PC-3 (cell line): ENCODE measurements around the gene RNF150. TPM values are rescaled to one million over a fixed set of nuclear protein-coding genes. Genes with fewer than 3 reads are reported as not detected.

Experiments
- ATAC-seq: fragments of 200-7000 bp; cut with Tn5 transposase; 2 replicates; pipeline ENCODE4 v1.9.1; 2020; ENCODE audit warnings: mild to moderate bottlenecking, moderate library complexity
- BruUV-seq: library from RNA; stranded (reverse); fragments of 400-500 nt; replicated peaks from 2 replicates; lab custom pipeline; 2021; lab: Mats Ljungman, UMichigan
- CTCF ChIA-PET: fragments of 300-600 bp; sonication (Branson Sonifier 250); formaldehyde crosslinking; loops from one replicate; lab custom pipeline; 2022; ENCODE audit warnings: antibody characterized with exemption; lab: Charles Lee
- POLR2A ChIA-PET: fragments of 300-600 bp; sonication (Branson Sonifier 250); formaldehyde crosslinking; loops from one replicate; lab custom pipeline; 2022; ENCODE audit warnings: antibody characterized with exemption; ENCODE audit not compliant: unreplicated experiment; lab: Charles Lee
- DNase-seq: peaks from one replicate; pipeline ENCODE4 v3.0.0-alpha.2; 2015
- H2AFZ ChIP-seq: fragments of 300-600 bp; sonication (generic); 2 replicates; pipeline ENCODE4 v1.6.0; 2016; ENCODE audit warnings: antibody characterized with exemption, low read length
- H3F3A ChIP-seq: fragments of 300-600 bp; sonication (generic); one replicate; pipeline ENCODE4 v1.6.0; 2017; ENCODE audit warnings: antibody characterized with exemption, low read length, control low read depth, mild to moderate bottlenecking; ENCODE audit not compliant: unreplicated experiment
- H3K27ac ChIP-seq: fragments of 300-600 bp; sonication (generic); 2 replicates; pipeline ENCODE4 v1.5.1; 2016; ENCODE audit warnings: mild to moderate bottlenecking, low read length
- H3K27me3 ChIP-seq: fragments of 300-600 bp; sonication (generic); 2 replicates; pipeline ENCODE4 v1.6.1; 2016; ENCODE audit warnings: low read length, mixed read lengths
- H3K36me3 ChIP-seq: fragments of 300-600 bp; sonication (generic); 2 replicates; pipeline ENCODE4 v1.6.1; 2016; ENCODE audit warnings: low read depth, mixed run types, low read length, mixed read lengths
- H3K4me1 ChIP-seq: fragments of 300-600 bp; sonication (generic); 2 replicates; pipeline ENCODE4 v1.5.1; 2016; ENCODE audit warnings: low read length; ENCODE audit not compliant: insufficient read depth
- H3K4me2 ChIP-seq: fragments of 300-600 bp; sonication (generic); 2 replicates; pipeline ENCODE4 v1.6.0; 2016; ENCODE audit warnings: low read length
- H3K4me3 ChIP-seq: fragments of 300-600 bp; sonication (generic); 2 replicates; pipeline ENCODE4 v1.5.1; 2016; ENCODE audit warnings: mild to moderate bottlenecking, low read length, mixed read lengths
- H3K79me2 ChIP-seq: fragments of 300-600 bp; sonication (generic); 2 replicates; pipeline ENCODE4 v1.6.1; 2017; ENCODE audit warnings: low read length, mixed read lengths
- H3K9ac ChIP-seq: fragments of 300-600 bp; sonication (generic); 2 replicates; pipeline ENCODE4 v1.6.0; 2016; ENCODE audit warnings: mild to moderate bottlenecking, low read length
- H3K9me2 ChIP-seq: fragments of 300-600 bp; sonication (generic); replicated peaks from 2 replicates; pipeline ENCODE4 v1.6.1; 2016; ENCODE audit warnings: mixed run types, low read length, mixed read lengths
- H3K9me3 ChIP-seq: fragments of 300-600 bp; sonication (generic); 2 replicates; pipeline ENCODE4 v1.6.1; 2016; ENCODE audit warnings: low read length, mixed read lengths
- H4K20me1 ChIP-seq: fragments of 300-600 bp; sonication (generic); 2 replicates; pipeline ENCODE4 v1.6.1; 2016; ENCODE audit warnings: low read length, mixed read lengths
- EZH2 ChIP-seq: fragments of 300-600 bp; sonication (generic); IDR thresholded peaks from one replicate; pipeline ENCODE4 v1.6.1; 2017; ENCODE audit warnings: antibody characterized with exemption, mild to moderate bottlenecking, low read length; ENCODE audit not compliant: unreplicated experiment
- EZH2phosphoT487 ChIP-seq: fragments of 300-600 bp; sonication (generic); IDR thresholded peaks from 2 replicates; pipeline ENCODE4 v1.6.1; 2018; ENCODE audit warnings: mild to moderate bottlenecking, antibody characterized with exemption, low read length, borderline replicate concordance
- intact Hi-C: fragments of 100-400 bp; cut with micrococcal nuclease; formaldehyde crosslinking; loops from 2 replicates; pipeline ENCODE4 v1.9.0; 2023
- total RNA-seq: library from RNA; depleted of rRNA; stranded (reverse); fragments of >200 nt; gene quantifications from 2 replicates; pipeline ENCODE4 v1.2.3, GENCODE V29; 2014
- TF ChIP-seq, protein P1 (sequence below): fragments of 300-600 bp; sonication (generic); conservative IDR thresholded peaks from 2 replicates; pipeline ENCODE4 v1.5.1; 2017; ENCODE audit warnings: antibody characterized with exemption, low read depth, mild to moderate bottlenecking, low read length

The RNF150 gene
- total RNA-seq, 1 experiment from 2014 or later, result 0.55 TPM

DNA sequence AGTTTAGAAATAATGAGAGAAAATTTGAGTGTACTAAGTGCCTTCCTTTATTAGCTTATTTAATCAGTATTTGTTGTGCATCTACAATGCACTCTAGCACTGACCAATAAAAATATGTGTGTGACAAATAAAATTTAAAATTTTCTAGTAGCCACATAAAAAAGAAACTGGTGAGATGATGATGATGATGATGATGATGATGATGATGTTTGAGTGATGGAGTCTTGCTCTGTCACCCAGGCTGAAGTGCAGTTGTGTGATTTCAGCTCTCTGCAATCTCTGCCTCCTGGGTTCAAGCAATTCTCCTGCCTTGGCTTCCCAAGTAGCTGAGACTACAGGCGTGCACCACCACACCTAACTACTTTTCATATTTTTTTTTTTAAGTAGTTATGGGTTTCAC is 110.2 kb downstream of the RNF150 start:
- no TSS peak for BruUV-seq
- Histone ChIP-seq H4K20me1 (no peaks in the 10 kb centered on the region), H3K36me3 (no peaks in the 10 kb centered on the region), H3F3A (no peaks in the 10 kb centered on the region), H3K79me2 (no peaks in the 10 kb centered on the region), H3K4me1 (no peaks in the 10 kb centered on the region), H2AFZ (no peak overlapping the region), H3K9me3 (no peaks in the 10 kb centered on the region), H3K9me2 (no peaks in the 10 kb centered on the region), H3K27me3 (peaks cover 40% of the 10 kb centered on the region), H3K27ac (no peak overlapping the region), H3K4me2 (no peak overlapping the region), H3K4me3 (no peak overlapping the region), H3K9ac (no peak overlapping the region)
- intact Hi-C loops, result no loop called here
- TF ChIP-seq EZH2, result no peak
- no peak for TF ChIP-seq EZH2phosphoT487
- TF ChIP-seq, protein P1, sequence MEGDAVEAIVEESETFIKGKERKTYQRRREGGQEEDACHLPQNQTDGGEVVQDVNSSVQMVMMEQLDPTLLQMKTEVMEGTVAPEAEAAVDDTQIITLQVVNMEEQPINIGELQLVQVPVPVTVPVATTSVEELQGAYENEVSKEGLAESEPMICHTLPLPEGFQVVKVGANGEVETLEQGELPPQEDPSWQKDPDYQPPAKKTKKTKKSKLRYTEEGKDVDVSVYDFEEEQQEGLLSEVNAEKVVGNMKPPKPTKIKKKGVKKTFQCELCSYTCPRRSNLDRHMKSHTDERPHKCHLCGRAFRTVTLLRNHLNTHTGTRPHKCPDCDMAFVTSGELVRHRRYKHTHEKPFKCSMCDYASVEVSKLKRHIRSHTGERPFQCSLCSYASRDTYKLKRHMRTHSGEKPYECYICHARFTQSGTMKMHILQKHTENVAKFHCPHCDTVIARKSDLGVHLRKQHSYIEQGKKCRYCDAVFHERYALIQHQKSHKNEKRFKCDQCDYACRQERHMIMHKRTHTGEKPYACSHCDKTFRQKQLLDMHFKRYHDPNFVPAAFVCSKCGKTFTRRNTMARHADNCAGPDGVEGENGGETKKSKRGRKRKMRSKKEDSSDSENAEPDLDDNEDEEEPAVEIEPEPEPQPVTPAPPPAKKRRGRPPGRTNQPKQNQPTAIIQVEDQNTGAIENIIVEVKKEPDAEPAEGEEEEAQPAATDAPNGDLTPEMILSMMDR, result no peak
- no peak for DNase-seq
- CTCF ChIA-PET, result no interaction called here
- POLR2A ChIA-PET, result no interaction called here
- ATAC-seq, result no peak

DNA sequence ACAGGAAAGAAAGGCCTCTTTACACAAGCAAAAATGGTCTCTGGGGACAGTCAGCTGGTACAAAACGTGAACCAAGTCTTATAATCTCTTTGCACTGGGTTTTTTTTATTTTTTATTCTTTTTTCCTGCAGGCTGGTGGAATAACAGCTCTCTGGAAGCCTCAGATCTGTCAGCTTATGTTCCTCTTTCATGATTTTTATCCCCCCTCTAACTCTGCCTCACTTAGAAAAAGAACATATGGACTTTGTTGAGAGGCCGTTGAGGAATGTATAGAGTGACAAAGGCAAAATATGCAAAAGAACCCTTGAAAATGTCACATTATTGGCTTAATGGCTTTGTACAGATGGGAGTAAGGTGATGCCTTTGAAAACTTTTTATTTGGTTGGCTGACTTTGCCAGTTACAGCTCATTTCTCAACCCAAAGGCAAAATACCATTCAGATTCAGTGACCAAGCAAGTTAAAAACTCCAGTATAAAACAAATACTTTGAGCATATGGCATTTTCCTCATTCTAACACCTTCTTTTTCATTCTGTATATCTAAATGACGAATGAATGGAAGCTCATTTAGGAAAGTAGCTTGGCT is 111.1 kb downstream of the RNF150 start:
- Histone ChIP-seq H3K4me3 (no peak overlapping the region), H2AFZ (no peak overlapping the region), H3K9ac (no peak overlapping the region), H3K9me3 (no peaks in the 10 kb centered on the region), H3F3A (no peaks in the 10 kb centered on the region), H3K36me3 (no peaks in the 10 kb centered on the region), H4K20me1 (no peaks in the 10 kb centered on the region), H3K9me2 (no peaks in the 10 kb centered on the region), H3K4me2 (no peak overlapping the region), H3K27me3 (peaks cover 47% of the 10 kb centered on the region), H3K79me2 (no peaks in the 10 kb centered on the region), H3K4me1 (no peaks in the 10 kb centered on the region), H3K27ac (no peak overlapping the region)
- ChIA-PET CTCF (no interaction called here), POLR2A (no interaction called here)
- TF ChIP-seq EZH2 (no peak), EZH2phosphoT487 (no peak)
- TF ChIP-seq, protein P1, result no peak
- DNase-seq (no peak), ATAC-seq (no peak)
- BruUV-seq, result no TSS peak
- intact Hi-C loops, result no loop called here

DNA sequence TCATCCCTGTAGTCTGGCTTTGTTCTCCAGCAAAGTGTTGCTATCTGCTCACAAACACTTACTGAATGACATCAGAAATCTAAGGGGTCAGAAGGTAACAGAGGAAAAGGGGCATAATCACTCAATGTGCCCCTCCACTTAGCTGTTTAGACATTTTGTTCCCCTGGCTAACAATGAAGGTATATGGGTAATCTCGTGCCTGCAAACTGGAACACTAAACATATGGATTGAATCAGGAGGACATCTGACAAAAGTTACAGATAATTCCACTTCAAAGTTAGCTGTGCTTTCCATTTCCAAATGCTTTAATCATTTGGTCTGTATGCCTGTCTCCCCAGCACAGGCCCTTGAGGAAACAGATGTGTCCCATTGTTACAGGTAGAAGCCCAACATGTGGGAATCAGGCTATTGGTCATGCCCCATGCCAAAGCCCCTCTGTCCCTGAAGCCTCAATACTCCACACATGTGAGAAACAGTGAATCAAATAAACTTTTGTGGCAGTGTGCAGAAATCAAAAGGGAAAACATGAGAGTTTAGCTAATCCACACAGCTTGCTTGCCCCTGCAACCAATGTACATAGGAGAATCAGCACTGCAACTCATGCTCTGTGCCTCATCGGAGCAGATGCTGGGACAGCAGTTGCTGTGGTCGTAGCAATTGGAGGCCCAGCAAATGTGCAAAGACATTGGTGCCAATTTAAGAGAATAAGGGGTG is 111.7 kb downstream of the RNF150 start:
- ATAC-seq, result no peak
- CTCF ChIA-PET, result no interaction called here
- no peaks in the 10 kb centered on the region for H3K79me2 ChIP-seq

More for the DNA sequence above, 111.7 kb downstream of the RNF150 start:
- no peak overlapping the region for H3K4me3 ChIP-seq
- H3K4me1 ChIP-seq, result no peaks in the 10 kb centered on the region
- no peaks in the 10 kb centered on the region for H3K9me2 ChIP-seq
- H4K20me1 ChIP-seq, result no peaks in the 10 kb centered on the region
- H3K27ac ChIP-seq, result no peak overlapping the region
- BruUV-seq, result no TSS peak
- POLR2A ChIA-PET, result no interaction called here
- no peak overlapping the region for H3K9ac ChIP-seq
- TF ChIP-seq, protein P1, result no peak
- TF ChIP-seq EZH2 (no peak), EZH2phosphoT487 (no peak)
- no peaks in the 10 kb centered on the region for H3K36me3 ChIP-seq
- H2AFZ ChIP-seq, result no peak overlapping the region
- H3K9me3 ChIP-seq, result no peaks in the 10 kb centered on the region
- no peak overlapping the region for H3K4me2 ChIP-seq
- peaks cover 52% of the 10 kb centered on the region for H3K27me3 ChIP-seq
- intact Hi-C loops, result no loop called here
- no peak for DNase-seq
- H3F3A ChIP-seq, result no peaks in the 10 kb centered on the region
